ENCODE measurements around the gene PDIK1L.

PDIK1L gene

DNA sequence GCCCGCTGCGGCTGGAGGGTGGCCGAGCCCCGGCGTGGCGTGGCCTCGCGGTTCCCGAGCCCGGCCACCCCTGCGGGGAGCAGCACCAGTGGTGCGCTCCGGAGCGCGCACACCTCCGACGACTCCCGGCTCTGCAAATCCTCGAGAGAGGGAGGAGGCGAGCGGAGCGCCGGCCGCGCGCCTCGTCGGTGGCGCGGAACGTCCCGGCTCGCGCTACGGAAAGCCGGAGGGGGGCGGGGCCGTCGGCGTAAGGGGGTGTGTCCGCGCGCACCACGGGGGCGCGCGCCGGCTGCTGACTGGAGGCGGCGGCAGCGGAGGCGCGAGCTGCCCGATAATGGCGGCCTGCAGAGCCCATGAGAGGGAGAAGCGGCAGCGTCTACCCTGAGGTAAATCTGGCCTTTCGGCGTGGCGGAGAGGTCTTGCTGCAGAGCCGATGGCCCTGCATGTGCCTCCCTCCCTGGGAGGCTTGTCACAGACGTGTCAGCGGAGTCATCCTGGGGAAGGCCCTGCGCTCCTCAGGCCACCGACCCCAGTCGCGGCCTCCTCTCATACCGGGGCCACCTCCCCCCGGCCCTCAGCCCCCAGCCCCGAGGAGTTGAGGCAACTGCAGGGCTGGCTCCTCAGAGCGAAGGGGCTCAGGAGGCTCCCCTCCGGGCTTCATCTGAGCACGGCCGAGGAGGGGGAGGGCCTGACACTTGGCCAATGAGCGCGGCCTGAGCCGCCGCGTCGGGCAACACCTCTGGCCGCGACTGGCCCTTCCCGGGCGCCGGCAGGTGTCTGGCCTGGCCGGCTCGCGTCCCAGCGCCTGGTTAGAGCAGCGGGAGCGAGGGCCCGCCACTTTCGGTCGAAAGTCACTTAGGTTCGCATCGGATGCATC lies at the start of gene PDIK1L:
Gene PDIK1L (plus strand): TSS at position 295 of the 877 bp plus-strand sequence. CDS start 2,485 bp downstream, outside the sequence.
- DNase-seq, result peak; percentile 93
- in situ Hi-C loops (cut with HindIII; ENCODE audit: low pct_ligation_motif_present, low pct_unique_long_range_greater_than_20kb, low sequenced_read_pairs), result no loop called here

DNA sequence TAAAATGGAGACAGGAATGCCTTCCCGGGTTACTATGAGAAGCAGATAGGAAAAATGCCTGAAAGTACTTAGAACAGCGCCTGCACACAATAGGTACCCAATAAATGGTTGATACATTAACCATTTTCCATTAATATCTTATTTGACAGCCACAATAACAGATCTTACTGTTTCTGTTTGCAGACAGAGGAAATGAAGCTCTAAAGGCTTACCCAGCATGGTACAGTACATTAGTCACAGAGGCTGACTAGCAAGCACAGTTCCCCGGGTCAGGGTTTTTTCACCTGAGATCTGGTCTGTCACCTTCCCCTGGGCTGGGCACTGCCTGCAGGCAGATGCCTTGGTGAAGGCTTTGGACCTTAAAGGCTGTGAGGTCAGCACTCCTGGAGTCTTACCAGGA lies 47.1 kb upstream of the PDIK1L start:
- DNase-seq, result peak; percentile 21
- in situ Hi-C loops (cut with HindIII; ENCODE audit: low pct_ligation_motif_present, low pct_unique_long_range_greater_than_20kb, low sequenced_read_pairs), result no loop called here

DNA sequence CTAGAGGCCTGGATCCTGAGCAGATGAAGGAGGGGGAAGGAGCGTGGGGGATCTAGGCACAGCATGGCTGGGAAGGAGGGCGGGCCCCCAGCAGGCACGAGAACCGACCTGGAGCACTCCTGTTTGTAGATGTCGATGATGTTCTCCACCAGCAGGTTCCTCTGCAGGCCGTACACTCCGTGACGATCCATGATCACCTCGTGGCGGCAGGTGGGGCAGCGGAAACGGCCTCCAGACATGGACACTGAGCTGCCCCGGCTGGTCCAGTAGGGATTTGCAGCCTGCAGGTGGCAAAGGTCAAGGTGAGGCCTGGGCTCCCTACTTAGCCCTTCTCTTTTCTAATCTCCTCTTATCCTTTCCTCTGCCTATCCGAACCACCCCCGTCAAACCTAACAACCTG lies 45.5 kb upstream of the PDIK1L start:
- DNase-seq, result no peak
- in situ Hi-C loops (cut with HindIII; ENCODE audit: low pct_ligation_motif_present, low pct_unique_long_range_greater_than_20kb, low sequenced_read_pairs), result no loop called here

DNA sequence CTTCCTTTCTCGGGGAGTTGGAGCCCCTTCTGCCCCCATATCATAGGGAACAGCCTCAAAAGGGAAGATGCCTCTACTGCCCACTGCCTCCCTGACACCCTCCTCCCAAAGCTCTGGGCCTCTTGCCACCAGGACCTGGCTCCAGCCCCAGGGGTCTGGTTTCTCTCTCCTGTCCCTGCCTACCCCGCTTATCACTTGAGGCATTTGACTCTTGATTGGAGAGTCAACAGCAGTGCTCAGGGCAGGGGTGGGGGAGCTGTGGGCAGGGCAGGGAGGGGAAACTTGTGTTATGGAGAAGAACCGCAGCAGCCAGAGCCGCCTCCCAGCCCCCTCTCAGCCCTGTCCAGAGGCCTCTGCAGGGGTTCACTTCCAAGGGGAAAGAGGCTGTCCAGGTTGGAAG lies 44.8 kb upstream of the PDIK1L start:
- in situ Hi-C loops (cut with HindIII; ENCODE audit: low pct_ligation_motif_present, low pct_unique_long_range_greater_than_20kb, low sequenced_read_pairs), result no loop called here
- DNase-seq, result no peak

DNA sequence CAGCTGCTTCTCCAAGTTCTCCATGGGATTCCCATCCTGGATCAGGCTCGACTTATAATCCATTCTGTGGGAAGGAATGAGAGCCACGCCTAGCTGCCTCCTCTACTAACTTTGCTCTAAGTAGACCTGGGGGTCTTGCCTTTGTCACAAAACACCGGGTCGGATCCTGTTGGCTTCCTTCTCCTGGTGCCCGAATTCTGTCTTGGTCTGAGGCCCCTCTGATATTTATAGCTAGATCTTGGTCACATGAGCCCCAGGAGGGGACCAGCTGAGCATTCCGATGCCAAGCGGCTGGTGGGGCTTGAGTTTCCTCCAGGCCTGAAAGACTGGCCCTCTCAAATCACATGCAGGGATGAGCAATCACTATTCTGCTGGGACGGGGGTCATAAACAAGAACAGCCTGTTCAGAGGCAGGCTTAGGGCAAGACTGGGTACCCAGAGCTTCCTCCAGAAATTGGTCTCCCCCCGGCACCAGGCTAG lies 44.2 kb upstream of the PDIK1L start, which contains the start of gene TRIM63:
Gene TRIM63 (minus strand): TSS at position 199 of the 480 bp plus-strand sequence. CDS start 136 bp downstream, at position 63.
- no peak for DNase-seq
- in situ Hi-C loops (cut with HindIII; ENCODE audit: low pct_ligation_motif_present, low pct_unique_long_range_greater_than_20kb, low sequenced_read_pairs), result no loop called here

DNA sequence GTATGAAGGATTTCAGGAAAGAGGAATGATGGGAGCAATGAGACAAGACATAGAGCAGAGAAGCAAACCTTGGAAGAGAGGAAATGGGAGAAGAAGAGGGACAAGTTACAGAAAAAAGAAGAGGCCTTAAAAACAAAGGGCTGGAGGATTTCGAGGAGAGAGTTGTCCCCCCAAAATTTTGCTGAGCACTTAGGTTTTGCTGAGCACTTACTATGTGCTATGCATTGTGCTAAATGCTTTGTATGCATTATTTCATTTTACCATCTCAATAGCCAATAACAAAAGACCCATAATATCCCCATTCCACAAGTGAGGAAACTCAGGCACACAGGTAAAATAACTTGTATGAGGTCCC lies 41.7 kb upstream of the PDIK1L start:
- in situ Hi-C loops (cut with HindIII; ENCODE audit: low pct_ligation_motif_present, low pct_unique_long_range_greater_than_20kb, low sequenced_read_pairs), result no loop called here
- DNase-seq, result no peak

DNA sequence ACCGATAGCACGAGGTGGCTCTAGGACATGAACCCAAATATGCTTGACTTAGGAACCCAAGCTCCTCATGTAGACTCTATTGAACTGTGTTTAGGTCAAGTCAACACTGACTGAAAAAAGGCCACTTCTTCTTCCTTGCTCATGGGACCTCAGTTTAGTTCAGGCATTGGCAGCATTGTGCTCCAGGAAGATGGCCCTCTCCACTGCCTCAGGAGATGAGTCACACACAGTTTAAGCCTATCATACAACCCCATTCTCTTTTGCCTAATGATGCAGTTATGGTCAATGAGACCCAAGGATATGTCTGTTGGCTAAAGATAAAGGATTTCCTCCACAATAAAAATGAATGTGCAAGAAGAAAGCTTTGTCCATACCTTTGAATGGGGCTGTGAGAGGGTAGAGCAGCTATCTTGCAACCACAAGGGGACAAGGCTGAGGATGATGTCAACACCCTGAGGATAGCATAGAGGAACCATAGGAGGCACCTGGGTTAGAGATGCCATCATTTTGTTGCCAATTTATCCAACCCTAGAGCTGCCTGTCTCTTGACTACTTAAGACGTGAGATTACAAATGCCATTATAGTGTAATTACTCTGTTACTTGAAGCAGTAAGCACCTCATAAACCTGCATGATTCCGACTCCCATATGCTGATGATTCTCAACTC lies 41.2 kb upstream of the PDIK1L start:
- no peak for DNase-seq
- in situ Hi-C loops (cut with HindIII; ENCODE audit: low pct_ligation_motif_present, low pct_unique_long_range_greater_than_20kb, low sequenced_read_pairs), result no loop called here

DNA sequence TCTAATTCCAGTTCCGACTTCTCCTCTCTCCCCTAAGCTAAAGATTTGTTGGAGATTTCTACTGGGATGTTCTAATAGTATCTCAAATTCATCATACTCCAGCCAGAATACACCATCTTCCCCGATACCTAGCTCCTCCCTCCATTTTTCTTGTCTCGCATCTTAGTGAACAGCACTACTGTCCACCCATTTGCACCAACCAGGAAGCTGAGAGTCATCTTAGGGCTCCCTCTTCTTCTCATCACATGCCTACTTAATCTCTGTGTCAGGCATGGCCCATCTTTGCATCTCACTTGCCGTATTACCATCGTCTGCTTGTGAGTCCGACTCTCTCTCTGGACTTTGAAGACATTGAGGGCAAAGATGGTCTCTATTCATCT lies 40.7 kb upstream of the PDIK1L start:
- in situ Hi-C loops (cut with HindIII; ENCODE audit: low pct_ligation_motif_present, low pct_unique_long_range_greater_than_20kb, low sequenced_read_pairs), result no loop called here
- DNase-seq, result no peak

DNA sequence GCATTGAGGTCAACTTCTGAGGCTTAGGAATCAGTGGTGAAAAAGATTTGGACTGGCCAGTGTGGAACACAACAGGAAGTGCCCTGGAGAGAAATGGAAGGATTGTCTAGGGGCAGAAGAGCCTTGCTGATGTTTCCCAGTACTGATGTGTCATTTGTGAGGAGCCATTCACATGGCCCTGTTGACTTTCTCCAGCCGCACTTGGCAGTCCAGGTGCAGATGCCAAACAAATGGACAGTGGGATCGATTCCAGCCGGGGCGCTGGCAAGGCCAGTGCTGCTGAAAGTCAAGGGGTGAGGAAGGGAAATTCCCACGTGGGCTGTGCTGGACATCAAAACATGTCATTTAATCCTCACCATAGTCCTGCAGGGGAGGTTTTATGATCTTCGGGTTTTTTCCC lies 39.3 kb upstream of the PDIK1L start:
- in situ Hi-C loops (cut with HindIII; ENCODE audit: low pct_ligation_motif_present, low pct_unique_long_range_greater_than_20kb, low sequenced_read_pairs), result no loop called here
- no peak for DNase-seq

DNA sequence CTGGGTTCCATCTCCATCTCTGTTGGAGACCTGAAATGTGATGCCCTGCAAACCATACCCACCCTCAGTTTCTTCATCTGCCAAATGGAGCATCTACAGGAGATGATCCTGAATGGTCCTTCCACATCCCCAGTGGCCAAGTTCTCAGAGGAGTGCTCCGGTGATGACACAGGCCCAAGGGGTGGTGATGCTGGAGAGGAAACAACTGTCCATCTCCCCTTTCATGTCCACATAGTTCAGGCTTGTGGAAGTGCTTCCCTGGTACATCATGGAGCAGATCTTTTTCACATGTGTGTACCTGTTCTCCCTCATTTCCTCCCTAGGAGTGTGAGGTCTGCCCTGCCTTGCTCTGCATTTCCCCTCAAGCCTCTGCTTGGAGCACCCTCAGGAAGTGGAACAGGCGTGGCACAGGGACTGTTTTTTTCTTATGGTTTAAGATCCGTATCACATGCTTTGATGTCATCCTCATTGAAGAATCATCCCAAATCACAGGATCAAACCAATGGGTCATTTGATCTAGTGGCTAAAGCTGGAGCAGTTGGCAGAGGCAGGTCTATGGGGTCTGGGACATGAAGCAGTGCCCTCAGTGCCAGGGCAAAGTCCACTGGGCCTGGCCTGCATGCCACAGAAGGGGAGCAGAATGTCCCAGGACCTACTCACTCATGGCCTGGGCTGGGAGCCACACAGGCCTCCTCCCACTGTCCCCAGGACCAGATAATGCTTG lies 36.0 kb upstream of the PDIK1L start:
- in situ Hi-C loops (cut with HindIII; ENCODE audit: low pct_ligation_motif_present, low pct_unique_long_range_greater_than_20kb, low sequenced_read_pairs), result no loop called here
- no peak for DNase-seq

DNA sequence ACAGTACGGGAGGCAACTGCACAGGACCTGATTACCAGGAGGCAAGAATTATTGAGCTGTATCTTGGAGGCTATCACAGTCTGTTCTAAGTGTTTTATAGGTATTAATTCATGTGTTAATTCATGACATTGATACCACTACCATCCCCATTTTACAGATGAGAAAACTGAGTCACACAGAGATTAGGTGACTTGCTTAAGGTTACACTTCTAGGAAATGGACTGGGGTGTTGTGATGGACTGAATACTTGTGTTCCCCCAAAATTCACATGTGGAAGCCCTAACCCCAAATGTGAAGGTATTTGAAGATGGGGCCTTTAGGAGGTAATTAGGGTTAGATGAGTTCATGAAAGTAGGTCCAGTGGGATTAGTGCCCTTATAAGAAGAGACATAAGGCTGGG lies 34.1 kb upstream of the PDIK1L start:
- no peak for DNase-seq
- in situ Hi-C loops (cut with HindIII; ENCODE audit: low pct_ligation_motif_present, low pct_unique_long_range_greater_than_20kb, low sequenced_read_pairs), result no loop called here

DNA sequence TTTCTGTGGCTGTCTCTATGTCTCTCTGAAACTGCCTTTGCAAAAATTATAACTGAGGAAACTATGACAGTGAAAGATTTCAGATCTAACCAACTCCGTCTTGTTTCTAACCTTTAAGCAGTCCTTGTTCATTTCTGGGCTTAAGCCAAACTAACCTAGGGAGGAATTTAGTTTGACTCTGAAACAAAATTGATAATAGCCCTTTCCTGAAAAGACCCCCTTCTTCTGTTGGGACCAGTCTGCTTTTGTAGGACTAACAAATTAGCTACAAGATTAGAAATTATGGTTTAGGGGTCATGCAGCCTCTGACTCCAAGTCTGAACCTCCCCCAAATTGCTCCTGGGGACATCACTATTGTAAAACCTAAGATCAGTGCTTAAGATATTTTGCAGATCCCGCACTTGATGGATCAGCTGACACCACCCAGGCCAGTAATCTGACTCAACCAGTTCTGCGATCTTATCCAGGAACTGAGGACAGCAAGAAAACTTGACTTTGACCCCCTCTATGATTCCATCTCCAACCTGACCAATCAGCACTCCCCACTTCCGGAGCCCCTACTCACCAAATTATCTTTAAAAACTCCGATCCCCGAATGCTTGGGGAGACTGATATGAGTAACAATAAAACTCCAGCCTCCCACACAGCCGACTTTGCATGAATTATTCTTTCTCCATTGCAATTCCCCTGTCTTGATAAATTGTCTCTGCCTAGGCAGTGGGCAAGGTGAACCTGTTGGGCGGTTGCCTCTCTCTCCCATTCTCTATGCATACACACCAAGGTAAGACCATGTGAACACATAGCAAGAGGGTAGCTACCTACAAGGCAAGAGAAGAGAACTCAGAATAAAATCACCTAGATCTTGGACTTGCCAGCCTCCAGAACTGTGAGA lies 33.1 kb upstream of the PDIK1L start:
- in situ Hi-C loops (cut with HindIII; ENCODE audit: low pct_ligation_motif_present, low pct_unique_long_range_greater_than_20kb, low sequenced_read_pairs), result no loop called here
- DNase-seq, result no peak

DNA sequence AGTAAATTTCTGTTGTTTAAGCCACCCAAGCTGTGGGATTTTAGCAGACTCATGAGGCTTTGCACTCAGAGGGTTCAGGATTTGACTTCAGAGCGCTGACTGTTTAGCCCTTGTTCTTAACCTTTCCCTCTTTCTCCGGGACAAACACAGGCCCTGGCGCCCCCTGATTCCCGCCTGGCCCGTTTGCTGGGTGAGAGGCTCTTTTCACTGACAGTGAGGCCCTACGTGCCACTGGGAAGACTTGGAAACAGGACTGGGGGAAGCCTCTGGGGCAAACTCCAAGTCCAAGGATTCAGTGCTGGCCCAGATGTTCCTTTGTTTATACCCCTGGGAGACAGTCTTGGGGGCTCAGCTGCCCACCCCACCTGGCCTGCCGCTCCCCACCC lies 32.5 kb upstream of the PDIK1L start:
- no peak for DNase-seq
- in situ Hi-C loops (cut with HindIII; ENCODE audit: low pct_ligation_motif_present, low pct_unique_long_range_greater_than_20kb, low sequenced_read_pairs), result no loop called here

DNA sequence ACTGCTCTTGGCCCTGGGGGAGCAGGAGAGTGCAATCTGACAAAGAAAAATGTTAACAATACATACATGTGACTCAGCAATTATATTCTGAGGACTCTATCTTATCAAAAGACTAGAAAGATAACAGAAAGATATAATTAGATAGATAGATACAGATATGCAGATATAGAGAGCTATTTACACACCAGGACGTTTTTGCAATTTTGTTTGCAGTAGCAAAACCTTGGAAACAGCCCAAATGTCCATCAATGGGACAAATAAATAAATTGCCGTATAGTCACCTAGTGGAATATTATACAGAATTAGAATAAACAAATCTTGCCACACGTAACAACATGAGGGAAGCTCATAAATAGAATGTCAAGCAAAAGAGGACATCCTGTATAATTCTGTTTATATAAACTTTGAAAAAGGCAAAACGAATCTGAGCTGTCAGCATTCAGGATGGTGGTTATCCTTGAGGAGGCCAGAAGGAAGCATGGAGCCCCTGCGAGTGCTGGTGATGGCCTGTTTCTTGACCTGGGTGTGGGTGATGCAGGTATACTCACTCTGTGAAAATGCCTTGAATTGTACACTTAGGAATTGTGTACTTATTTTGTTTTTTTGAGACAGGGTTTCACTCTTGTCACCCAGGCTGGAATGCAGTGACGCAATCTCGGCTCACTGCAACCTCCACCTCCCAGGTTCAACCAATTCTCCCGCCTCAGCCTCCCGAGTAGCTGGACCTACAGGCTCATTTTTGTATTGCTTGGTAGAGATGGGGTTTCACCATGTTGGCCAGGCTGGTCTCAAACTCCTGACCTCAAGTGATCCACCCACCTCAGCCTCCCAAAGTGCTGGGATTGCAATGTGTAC lies 31.4 kb upstream of the PDIK1L start:
- no peak for DNase-seq
- in situ Hi-C loops (cut with HindIII; ENCODE audit: low pct_ligation_motif_present, low pct_unique_long_range_greater_than_20kb, low sequenced_read_pairs), result no loop called here

DNA sequence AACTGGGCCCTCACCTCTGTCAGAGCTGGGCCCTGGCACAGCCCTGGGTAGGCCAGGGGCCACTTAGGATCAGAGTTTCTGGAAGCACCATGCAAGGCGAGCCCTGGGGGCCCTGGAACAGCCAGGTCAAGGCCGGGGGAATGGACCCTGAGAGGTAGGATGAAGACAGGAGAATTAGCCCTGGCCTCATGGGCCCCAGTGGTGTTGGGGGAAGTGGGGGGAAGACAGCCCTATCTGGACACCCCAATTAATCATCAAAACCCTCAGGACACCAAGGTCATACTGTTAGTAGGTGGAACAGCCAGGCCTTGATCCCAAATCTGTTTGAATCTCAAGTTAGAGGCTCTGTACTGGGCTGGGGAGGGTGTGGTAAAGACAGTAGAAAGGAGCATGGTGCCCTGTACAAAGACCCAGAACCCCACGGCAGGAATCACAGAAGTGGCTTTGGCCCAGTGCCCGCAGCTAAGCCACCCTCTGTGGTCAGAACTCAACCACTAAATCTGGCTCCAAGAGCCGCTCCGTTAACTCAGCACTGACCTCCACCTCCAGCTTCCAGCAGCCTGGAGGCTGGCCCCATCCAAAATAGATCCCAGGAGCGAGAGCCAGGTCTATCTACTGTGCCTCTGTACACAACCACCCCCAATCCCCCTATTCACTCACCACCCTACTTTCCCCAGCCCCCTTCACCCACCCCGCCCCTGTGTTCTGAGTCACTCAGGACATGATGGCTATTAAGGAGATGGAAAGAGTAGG lies 30.2 kb upstream of the PDIK1L start:
- in situ Hi-C loops (cut with HindIII; ENCODE audit: low pct_ligation_motif_present, low pct_unique_long_range_greater_than_20kb, low sequenced_read_pairs), result no loop called here
- DNase-seq, result no peak

DNA sequence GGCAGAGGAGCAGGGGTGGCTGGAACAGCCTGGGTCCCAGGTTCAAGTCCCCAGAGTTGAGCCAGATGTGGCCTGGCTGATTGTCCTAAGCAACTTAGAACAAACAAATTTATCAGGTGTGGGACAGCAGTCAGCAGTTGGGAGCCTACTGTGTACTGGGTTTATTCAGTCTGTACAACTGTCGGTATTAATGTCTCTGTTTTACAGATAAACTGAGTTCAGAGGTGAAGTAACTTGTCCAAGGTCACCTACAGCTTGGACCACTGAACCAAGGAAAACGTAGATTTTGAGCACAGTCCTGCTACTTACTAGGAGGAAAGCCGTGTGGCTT lies 29.6 kb upstream of the PDIK1L start:
- no peak for DNase-seq
- in situ Hi-C loops (cut with HindIII; ENCODE audit: low pct_ligation_motif_present, low pct_unique_long_range_greater_than_20kb, low sequenced_read_pairs), result no loop called here

DNA sequence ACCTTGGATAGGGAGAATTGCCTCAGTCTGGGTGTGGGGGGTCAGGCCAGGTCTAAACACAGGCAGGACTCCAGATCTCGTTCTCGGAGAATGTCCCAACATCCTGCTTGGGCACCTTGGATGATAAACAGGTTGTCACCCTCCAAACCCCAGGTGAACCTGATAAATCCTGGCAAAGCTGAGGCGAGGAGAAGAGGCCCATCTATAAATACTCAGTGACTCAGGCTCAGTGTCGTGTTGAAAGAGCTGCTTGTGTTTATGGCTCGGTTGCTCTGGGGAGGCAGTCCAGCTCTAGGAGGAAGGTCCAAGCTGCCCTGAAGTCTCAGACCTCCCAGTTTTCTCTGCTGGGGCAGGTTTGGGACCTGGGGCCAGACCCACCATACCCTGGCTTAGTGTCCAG lies 28.4 kb upstream of the PDIK1L start:
- no peak for DNase-seq
- in situ Hi-C loops (cut with HindIII; ENCODE audit: low pct_ligation_motif_present, low pct_unique_long_range_greater_than_20kb, low sequenced_read_pairs), result no loop called here
